NCI-H2029 treated with DMSO at 0.1 percent for 48 hours (cell line): ENCODE data around the gene EML3.
"Not testable (repeated sequence)": the region's sequence is repeated elsewhere in the genome, so short reads cannot be mapped to it uniquely, and the experiment has no call there.

Experiments
- DNase-seq: peaks from one replicate; lab custom pipeline; 2025; lab: John Stamatoyannopoulos, UW

Gene EML3

DNA sequence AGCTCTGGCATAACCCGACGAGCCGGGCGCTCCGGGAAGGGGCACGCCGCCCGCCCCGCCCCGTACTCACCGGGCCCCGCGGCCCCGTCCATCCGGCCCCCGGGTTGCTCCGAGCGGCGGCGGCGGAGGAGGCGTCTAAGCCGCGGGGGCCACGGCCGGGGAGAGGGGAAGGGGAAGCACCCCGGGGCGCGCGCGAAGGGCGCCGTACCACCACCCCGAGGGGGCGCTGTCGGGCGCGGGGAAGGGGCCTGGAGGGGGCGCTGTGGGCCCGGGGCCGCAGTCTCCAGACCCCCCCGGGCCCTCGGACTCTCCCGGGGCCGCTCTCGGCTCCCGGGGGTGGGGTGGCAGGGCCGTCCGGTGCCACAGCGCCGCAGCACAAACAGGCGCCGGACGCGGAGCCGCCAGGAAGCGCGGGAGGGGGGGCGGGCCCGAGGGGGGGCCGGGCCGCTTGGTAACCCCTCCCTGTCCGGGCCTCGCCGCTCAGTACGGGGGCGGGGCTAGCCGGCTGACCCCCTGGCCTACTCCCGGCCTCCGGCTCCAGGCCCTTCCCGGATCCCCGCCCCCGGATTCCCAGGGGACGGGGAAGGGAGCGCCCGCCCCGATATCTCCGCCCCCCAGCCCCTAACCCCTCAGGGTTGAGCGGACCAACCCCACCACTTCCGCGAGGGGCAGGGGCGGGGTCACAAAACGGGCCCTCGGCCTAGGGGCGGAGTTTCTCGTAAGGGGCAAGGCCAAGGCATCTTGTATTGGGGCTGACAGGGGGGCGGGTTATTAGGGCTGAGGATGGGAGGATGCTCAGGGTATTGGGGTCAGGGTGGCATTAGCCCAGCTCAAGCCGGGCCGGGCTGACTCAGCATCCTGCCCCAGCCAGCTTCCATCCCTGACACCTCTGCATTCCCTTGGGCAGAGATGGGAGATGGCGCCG, at the start of gene EML3, which contains the start of gene ROM1:
EML3 (minus strand) TSS at position 410 of the 925 bp plus-strand sequence; CDS start at position 92, 318 bp downstream.
ROM1 (plus strand) TSS at position 892 of the 925 bp plus-strand sequence; CDS start at position 917, 25 bp downstream.
- DNase-seq = peak; percentile 49

DNA sequence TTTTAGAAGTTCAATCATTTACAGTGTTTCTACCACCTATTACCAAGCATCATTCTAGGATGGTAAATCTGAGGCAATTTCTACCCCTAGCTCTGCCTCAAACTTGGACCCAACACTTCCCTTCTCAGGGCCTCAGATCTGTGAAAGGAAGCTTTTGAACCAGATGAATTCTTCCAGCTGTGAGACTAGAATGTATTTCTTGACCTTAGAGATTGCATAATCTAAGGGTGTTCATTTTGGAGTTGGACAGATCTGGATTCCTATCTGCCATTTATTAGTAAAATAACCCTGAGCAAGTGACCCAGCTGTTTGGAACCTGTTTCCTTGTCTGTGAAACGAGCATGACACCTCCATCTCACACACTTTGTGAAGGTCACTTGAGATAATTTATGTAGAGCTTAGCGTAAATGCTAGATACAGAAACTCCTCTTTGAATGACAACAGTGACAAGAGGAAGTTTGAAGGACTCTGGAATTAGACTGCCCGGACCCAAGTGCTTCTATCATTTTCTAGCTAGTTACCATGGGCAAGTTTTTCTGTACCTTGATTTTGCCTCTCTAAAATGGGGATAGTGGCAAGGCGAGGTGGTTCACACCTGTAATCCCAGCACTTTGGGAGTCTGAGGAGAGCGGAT, 44.3 kb upstream of the EML3 start:
- DNase-seq = no peak

DNA sequence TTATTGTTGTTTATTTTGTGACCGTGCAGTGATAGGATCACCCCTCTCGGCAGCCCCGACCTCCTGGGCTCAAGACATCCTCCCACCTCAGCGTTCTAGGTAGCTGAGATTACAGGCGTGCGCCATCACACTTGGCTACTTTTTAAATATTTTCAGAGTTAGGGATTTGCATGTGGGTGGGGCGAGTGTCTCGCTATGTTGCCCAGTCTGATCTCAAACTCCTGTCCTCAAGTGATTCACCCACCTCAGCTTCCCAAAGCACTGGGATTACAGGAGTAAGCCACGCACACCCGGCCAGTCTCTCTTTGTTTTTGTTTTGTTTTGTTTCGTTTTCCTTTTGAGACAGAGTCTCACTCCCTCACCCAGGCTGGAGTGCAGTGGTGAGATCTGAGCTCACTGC, 41.7 kb upstream of the EML3 start:
- no peak for DNase-seq

DNA sequence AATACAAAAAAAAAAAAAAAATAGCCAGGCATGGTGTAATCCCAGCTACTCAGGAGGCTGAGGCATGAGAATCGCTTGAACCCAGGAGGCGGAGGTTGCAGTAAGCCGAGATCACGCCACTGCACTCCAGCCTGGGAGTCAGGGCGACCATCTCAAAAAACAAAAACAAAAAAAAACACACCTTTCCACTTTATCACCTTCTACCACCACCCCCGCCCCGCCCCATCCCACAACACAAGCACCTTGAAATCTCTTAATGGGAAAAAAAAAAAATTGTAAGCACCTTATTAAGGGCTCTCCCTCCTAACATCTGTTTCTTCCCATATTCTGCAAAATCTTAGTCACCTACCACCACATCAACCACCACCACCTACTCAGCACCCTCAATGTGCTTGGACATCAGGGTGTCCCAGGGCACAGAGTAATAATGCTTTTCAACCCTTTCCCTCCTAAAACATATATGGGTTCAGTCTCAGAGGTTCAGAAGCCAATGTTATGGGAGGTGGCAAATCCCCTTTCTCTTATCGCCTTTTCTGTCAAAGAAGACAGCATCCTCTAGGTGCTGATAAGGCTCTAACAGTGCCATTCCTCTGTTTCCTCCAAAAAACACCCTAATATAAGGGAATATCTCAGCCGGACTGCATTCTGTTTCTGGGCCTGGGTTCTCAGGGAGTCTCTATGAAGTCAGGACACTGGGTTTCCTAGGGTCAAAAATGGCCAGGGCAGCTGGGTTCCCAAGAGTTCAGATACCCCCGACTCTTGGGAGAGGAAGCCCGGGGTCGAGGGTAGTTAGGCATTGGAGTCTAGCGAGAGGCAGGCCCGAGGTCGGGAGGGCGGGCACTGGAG, 39.8 kb upstream of the EML3 start:
- no peak for DNase-seq

- not testable (repeated sequence) for DNase-seq
Observed at GRCh38 chr11:62650283-62650682, 37.7 kb upstream of the EML3 start.

- no peak for DNase-seq
Observed at GRCh38 chr11:62649486-62649885, 36.9 kb upstream of the EML3 start.

DNA sequence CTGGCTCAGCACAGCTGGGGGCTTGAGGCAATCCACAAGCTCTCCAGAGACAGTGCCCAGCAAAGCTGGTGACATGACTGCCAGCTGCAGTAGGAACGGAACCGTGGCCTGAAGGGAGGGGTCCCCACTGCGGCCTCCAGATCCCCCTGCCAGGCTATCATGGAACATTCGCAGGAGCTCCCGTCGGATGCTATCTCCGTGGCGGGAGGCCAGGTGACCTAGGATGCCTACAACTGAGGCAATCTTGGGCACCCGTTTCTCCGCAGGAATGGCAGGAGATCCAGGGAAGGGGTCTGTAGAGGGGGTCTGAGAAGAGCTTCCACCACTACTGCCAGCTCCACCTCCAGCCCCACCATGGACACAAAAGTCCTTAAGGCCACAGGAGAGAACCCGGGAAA, 36.4 kb upstream of the EML3 start:
- no peak for DNase-seq

GRCh38 chr11:62648185-62648966, 35.8 kb upstream of the EML3 start:
- no peak for DNase-seq

DNA sequence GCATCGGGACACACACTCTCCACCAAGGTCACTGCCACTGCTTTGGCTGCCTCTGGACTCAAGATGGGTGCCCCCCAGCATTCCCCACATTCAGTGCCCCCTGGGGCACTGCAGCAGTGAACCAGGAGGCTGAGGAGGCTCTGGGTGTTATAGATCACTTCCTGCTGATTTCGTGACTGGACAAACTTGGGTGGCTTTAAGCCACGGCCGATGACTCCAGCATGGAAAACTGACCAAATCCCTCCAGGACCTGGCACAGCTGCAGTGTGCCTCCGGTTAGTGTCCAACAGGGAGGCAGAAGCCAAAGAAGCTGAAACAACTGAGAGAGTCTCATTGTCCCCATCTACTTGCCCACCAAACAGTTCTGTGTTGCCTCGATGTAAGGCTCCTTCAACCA, 35.0 kb upstream of the EML3 start:
- DNase-seq = no peak

- DNase-seq = no peak
Observed at GRCh38 chr11:62646825-62647608, 34.4 kb upstream of the EML3 start.

GRCh38 chr11:62645946-62646824, 33.6 kb upstream of the EML3 start, which contains the start of gene GANAB:
TSS of gene GANAB (minus strand) at chr11:62646613. CDS start at chr11:62646599, 14 bp downstream.
- DNase-seq = peak; percentile 92

- DNase-seq = no peak
Observed at GRCh38 chr11:62645671-62645945, 33.0 kb upstream of the EML3 start.

DNA sequence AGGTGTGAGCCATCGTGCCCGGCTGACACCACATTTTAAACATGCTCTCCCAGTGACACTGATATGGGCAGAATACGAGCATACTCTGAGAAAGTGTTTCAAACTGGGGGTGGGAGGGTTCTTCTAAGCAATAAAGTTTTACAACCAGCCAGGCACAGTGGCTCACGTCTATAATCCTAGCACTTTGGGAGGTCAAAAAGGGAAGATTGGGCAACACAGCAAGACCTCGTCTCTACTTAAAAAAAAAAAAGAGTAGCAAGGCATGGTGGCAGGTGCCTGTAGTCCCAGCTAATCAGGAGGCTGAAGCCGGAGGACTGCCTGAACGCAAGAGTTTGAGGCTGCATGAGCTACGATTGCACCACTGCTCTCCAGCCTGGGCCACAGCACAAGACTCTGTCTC, 31.6 kb upstream of the EML3 start:
- no peak for DNase-seq

DNA sequence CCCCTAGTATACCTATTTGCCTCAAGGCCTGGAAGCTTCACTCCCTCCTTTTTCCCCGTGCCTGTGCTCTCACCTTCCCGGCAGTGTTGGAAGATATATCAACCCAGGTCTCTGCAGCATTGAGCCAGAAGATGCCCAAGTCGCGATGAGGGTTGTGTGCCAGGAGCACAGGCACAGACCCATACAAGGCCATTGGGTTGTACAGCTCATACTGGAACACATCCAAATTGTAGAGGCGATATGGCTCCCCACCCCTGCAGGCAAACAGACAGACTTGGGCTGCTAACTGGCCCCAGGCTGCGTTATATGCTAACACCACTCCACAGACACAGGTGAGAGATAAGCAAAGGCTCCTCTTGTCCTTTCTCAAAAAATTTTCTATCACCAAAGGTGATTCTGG, 19.9 kb upstream of the EML3 start:
- no peak for DNase-seq

- no peak for DNase-seq
Observed at GRCh38 chr11:62627713-62628112, 15.1 kb upstream of the EML3 start.

DNA sequence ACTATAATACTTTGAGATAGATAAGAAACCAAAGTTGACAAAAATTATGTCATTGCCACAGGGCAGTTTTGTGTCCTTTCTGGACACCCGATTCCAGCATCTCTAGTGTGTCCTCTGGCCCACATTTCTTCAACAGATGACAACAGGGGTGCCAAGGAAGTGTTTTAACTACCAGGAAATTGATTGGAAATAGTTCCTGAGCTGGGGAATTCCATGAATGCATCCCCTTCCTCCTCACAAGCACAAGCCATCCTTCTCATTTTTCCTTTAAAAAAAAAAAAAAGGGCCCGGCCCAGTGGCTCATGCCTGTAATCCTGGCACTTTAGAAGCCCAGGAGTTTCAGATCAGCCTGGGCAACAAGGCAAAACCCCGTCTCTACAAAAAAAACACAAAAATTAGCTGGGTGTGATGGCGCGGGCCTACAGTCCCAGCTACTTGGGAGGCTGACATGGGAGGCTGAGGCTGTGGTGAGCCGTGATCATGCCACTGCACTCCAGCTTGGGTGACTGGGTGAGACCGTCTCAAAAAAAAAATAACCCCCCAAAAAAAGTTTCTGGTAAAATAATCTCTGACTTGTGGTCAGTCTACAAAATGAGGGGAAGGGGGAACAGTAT, 10.0 kb upstream of the EML3 start:
- DNase-seq = no peak

DNA sequence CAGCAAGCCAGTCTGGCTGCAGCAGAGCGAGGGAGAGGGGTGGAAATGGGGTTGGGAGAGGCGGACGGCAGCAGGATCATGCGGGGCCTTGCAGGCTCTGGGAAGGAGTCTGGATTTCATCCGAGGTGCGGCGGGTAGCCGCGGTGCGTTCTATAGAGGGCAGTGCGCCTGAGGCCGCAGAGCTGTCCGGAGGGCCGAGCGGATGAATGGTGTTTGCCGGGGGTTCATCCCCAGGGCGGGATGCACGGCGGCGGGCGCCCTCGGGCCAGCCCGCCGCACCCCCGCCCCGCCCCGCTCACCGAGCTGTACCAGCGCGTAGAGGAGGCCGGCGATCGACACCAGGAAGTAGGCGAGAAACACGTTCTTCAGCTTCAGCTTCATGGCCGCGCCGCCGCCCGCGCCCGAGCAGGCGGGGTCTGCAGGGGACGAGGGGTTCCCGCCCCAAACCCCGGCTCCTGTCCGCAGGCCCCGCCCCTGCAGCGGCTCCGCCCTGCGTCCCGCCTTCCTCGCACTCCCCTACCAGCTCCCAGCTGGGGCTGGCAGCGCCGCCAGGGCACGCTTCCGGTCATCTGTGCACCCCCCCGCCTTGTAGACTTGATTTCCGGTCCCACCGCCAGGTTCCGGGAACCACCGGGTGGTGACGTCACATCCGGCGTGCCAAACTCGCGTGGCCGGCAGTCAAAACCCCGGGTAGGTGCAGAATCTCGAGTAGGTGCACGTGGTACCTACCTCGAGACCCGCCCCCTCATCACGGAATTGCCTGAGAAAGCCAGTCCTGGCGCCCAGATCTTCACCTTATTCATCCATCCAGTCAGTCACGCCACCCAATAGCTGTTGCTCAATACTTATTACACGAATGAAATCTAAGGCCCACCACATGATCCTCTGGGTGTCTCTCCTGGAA, 9.2 kb upstream of the EML3 start, which contains the start of gene B3GAT3:
B3GAT3 (minus strand) TSS at position 420 of the 904 bp plus-strand sequence; CDS start at position 381, 39 bp downstream.
- DNase-seq = peak; percentile 99

DNA sequence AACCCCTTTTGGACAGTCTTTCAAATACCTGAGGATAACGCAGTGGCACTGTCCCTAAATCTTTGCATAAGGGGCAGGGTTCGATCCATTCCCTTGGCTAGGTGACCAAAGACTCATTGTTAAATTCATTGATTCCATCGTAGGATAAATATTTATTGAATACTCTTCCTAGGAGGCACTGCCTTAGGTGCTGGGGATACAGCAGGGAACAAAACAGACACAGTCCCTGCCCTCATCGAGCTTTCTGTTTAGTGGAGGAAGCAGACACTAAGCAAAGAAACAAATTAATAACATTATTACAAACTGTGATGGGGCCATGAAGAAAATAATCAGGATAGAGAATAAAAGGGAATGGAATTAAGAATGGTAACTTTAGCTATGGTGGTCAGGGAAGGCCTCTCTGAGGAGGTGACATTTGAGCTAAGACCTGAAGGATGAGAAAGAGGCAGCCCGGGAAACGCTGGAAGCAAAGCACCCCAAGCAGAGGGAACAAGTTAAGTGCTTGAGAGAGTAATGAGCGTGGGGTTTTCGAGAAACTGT, 8.5 kb upstream of the EML3 start:
- no peak for DNase-seq
